ENCODE results near the gene LCE6A. TPM values are rescaled to one million over a fixed set of nuclear protein-coding genes. Genes with fewer than 3 reads are reported as not detected.

The LCE6A gene
- total RNA-seq, 1 donor from 2014 or later: not detected

GRCh38 chr1:152870831-152871730, 28.4 kb downstream of the LCE6A start:
- DNase-seq: no peak
- intact Hi-C loops (cut with micrococcal nuclease): no loop called here
- no peak for ATAC-seq

DNA sequence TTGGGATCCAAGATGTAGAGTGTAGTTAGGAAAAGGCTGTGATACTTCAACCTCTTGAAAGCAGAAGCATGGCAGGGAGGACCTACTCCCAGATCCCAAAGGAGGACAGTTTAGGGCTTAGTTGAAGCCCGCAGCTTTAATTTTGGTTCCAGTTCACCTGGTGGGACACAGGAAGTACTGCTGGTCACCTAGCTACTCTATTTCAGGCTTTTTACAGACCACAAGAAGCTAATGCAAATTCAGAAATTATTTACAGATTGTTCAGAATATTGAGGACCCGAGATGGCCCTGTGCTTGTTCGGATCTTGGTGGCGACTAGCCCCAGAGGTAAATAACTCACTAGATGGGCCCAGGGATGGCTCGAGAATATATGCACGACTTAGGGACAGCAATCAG, 29.1 kb downstream of the LCE6A start:
- DNase-seq (no peak), ATAC-seq (no peak)
- intact Hi-C loops (cut with micrococcal nuclease): no loop called here

DNA sequence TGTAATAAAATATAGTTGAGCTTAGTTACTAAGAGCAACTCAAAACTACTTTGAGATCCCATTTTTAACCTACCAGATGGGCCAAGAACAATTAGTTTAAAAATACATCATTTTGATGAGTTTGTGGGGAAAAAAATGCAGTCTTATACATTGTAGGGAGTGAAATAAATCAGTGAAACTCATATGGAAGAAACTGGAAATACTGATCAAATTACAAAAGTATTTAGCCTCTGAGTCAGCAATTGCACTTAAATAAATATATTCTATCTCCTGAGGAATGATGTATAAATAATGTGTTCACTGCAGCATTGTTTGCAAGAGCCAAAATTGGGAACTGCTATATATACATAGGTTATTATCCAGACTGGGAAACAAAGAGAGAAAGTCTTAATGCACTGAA, 30.8 kb downstream of the LCE6A start:
- DNase-seq: no peak
- intact Hi-C loops (cut with micrococcal nuclease): no loop called here
- ATAC-seq: no peak

DNA sequence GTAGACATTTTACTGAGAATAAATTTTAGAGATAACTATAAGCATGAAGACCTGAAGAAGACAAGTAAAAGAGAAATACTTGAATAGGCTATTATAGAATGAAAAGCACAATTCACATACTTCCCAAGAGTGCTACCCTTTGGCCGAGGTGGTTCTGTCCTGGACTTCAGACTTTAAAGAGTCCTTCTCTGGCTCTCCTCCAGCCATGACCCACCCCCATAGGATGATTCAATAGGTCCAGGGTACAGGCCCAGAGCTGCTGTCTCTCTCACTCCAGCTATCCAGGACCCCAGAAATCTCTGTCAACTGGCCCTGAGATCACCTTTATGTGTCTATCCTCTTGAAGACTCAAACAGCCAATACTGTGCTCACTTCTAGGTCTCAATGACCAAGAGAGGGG, 34.2 kb downstream of the LCE6A start:
- DNase-seq (no peak), ATAC-seq (no peak)
- intact Hi-C loops (cut with micrococcal nuclease): no loop called here

GRCh38 chr1:152878042-152878441, 35.4 kb downstream of the LCE6A start, which contains the start of gene SMCP:
Gene SMCP (plus strand): TSS chr1:152878322. CDS start chr1:152884423, 6,101 bp downstream.
- ATAC-seq: no peak
- DNase-seq: no peak
- intact Hi-C loops (cut with micrococcal nuclease): no loop called here

- ATAC-seq (no peak), DNase-seq (no peak)
- intact Hi-C loops (cut with micrococcal nuclease): no loop called here
Observed at GRCh38 chr1:152879559-152880198, 37.0 kb downstream of the LCE6A start.

DNA sequence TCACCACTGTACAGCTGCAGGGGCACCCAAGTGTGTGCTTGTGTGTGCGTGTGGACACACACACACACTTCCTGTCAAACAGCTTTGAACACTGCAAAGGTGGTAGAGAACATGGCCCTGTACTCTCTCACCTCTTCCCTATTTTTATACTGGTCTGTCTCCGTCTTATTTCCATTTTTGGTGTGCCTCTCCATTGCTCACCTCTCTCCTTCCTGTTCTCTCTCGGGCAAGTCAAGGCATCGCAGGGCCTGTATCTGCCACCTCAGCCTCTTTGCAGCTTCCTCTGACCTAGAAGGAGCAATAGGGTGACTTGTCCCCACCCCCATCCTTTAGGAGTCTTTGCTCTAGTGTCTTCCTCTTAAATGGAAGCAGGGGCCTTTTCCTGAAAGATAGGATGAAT, 37.7 kb downstream of the LCE6A start:
- intact Hi-C loops (cut with micrococcal nuclease): no loop called here
- ATAC-seq (no peak), DNase-seq (no peak)

DNA sequence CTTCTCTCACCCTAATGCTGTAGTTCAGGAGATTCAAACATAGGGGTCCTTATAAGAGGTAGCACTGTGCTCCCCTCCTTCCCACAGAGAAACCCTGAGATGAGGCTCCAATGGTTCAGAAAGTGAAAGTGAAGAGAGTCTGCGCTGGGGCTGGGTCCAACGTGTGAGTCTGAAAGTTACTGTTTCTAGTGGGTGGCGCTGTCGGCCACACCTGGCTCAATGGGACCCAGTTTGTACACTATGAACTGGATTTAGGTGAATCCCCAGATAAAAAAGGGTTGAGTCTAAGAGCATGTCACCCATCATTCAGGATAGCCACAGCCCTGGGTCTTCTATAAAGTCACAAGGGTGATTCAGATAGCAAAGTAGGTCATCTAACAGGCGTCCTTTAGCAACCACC, 38.3 kb downstream of the LCE6A start:
- intact Hi-C loops (cut with micrococcal nuclease): no loop called here
- DNase-seq (no peak), ATAC-seq (no peak)

- intact Hi-C loops (cut with micrococcal nuclease): no loop called here
- DNase-seq (no peak), ATAC-seq (no peak)
Observed at GRCh38 chr1:152884085-152884484, 41.4 kb downstream of the LCE6A start.

GRCh38 chr1:152884506-152884905, 41.9 kb downstream of the LCE6A start:
- DNase-seq: no peak
- intact Hi-C loops (cut with micrococcal nuclease): no loop called here
- no peak for ATAC-seq

DNA sequence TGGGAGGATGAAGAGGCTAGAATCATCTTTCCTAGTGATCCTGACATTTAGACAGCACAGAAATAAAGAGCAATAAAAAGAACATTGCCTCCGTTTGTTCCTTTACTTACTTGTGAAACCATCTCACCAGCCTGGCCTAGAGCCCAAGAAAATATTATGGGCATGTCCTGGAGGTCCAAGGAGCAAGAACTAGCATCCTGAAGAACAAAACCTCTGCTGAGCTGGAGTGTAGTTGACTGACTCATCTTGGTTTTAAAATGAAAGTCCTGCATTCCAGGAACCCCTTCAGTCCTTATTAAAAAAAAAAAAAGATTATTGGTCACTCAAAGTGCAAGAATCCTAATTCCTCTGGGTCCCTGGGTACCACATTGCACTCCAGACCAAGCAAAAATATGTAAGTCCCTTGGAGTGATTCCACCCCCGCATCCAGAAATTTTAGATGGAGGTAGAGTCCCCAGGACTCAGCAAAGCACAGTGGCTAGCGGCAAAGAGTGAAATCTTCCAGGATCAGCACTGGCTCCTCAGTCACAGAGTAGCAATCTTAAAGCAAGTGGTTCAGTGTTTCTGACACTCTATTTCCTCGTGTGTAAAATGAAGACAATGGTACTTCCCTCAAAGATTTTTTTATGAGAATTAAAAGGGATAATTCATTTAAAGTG, 42.4 kb downstream of the LCE6A start:
- ATAC-seq (no peak), DNase-seq (no peak)
- intact Hi-C loops (cut with micrococcal nuclease): no loop called here

- intact Hi-C loops (cut with micrococcal nuclease): no loop called here
- DNase-seq (no peak), ATAC-seq (no peak)
Observed at GRCh38 chr1:152886085-152886484, 43.4 kb downstream of the LCE6A start.

DNA sequence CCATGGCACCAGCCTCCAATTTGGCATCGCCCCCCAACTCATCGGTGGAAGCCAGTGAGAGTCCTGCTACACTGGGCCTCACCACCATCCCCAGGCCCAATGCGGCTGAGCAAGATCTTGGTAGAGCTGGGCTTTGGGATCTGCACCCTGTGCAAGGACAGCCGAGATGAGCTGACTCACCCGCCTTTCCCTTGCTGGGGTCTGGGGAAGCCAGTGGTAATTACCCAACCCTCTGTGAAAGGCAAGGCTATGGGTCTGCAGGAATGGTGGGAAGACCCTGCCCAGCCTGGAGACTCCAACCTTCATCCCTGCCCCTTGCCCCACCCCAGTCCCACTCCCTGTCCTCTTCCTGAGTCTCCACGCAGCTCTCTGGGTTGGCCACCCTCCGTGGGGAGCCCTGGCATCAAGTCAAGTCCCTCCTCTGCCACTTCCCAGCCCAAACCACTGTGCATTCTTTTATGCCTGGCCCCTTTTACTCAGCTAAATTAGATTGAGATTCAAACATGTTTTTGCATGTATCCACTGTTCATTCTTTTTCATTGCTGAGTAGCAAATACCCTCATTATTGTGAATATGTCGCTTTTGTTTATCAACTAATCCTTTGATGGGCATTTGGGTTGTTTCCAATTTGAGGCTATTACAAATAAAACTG, 44.2 kb downstream of the LCE6A start:
- no peak for ATAC-seq
- intact Hi-C loops (cut with micrococcal nuclease): no loop called here

DNA sequence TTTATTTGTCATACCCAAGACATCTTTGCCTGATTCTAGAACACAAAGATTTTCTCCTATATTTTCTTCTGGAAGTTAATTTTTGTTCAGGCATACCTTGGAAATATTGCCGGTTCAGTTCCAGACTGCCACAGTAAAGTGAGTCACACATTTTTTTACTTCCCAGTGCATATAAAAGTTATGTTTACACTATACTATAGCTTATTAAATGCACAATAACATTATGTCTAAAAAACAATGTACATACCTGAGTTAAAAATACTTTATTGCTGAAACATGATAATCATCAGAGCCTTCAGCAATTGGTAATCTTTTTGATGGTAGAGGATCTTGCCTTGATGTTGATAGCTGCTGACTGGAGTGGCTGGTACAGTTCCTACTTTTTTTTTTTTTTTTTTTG, 45.5 kb downstream of the LCE6A start:
- intact Hi-C loops (cut with micrococcal nuclease): no loop called here
- DNase-seq (no peak), ATAC-seq (no peak)

More for the DNA sequence above, 44.2 kb downstream of the LCE6A start:
- no peak for DNase-seq

Other genes with a start within 250 kb of the LCE6A start
- not detected for gene LCE3C, start 242.6 kb upstream of the LCE6A start, total RNA-seq
- not detected for gene LCE3B, start 229.0 kb upstream of the LCE6A start, total RNA-seq
- not detected for gene LCE3A, start 219.8 kb upstream of the LCE6A start, total RNA-seq
- gene LCE2D, start 179.5 kb upstream of the LCE6A start, total RNA-seq: not detected
- gene LCE2C, start 167.6 kb upstream of the LCE6A start, total RNA-seq: not detected
- not detected for gene LCE2B, start 156.7 kb upstream of the LCE6A start, total RNA-seq
- gene LCE2A, start 144.5 kb upstream of the LCE6A start, total RNA-seq: not detected
- not detected for gene LCE4A, start 134.7 kb upstream of the LCE6A start, total RNA-seq
- not detected for gene KPRP, start 84.8 kb upstream of the LCE6A start, total RNA-seq
- not detected for gene LCE1F, start 67.7 kb upstream of the LCE6A start, total RNA-seq
- not detected for gene LCE1E, start 56.6 kb upstream of the LCE6A start, total RNA-seq
- gene LCE1D, start 46.1 kb upstream of the LCE6A start, total RNA-seq: not detected
- gene LCE1C, start 36.2 kb upstream of the LCE6A start, total RNA-seq: not detected
- not detected for gene LCE1B, start 30.9 kb upstream of the LCE6A start, total RNA-seq
- not detected for gene LCE1A, start 15.4 kb upstream of the LCE6A start, total RNA-seq
- not detected for gene LCE7A, start 17.1 kb downstream of the LCE6A start, total RNA-seq
- gene SMCP, start 35.5 kb downstream of the LCE6A start, total RNA-seq: not detected
- not detected for gene IVL, start 65.7 kb downstream of the LCE6A start, total RNA-seq
- gene SPRR5, start 104.3 kb downstream of the LCE6A start, total RNA-seq: not detected
- gene SPRR4, start 127.8 kb downstream of the LCE6A start, total RNA-seq: not detected
- gene SPRR1A, start 141.2 kb downstream of the LCE6A start, total RNA-seq: not detected
- not detected for gene SPRR3, start 158.9 kb downstream of the LCE6A start, total RNA-seq
- not detected for gene SPRR1B, start 188.3 kb downstream of the LCE6A start, total RNA-seq
- not detected for gene SPRR2D, start 198.3 kb downstream of the LCE6A start, total RNA-seq
- gene SPRR2A, start 214.7 kb downstream of the LCE6A start, total RNA-seq: not detected
- not detected for gene SPRR2B, start 228.8 kb downstream of the LCE6A start, total RNA-seq